Activated CD8-positive, alpha-beta memory T cell treated with anti-CD3 and anti-CD28 coated beads, Interleukin-2, amount 10 ng/mL, durations not matched to agents 7 days and 5 days (primary cell): ENCODE measurements around the gene KRTAP4-9. TPM values are rescaled to one million over a fixed set of nuclear protein-coding genes. Genes with fewer than 3 reads are reported as not detected.
"Not testable (repeated sequence)": the region's sequence is repeated elsewhere in the genome, so short reads cannot be mapped to it uniquely, and the experiment has no call there.

Experiments used
- ATAC-seq: fragments of 150-1000 bp; cut with Tn5 transposase; one replicate; pipeline ENCODE4 v1.10.0; 2021; ENCODE audit warnings: moderate library complexity
- CTCF ChIA-PET: fragments of 350-600 bp; sonication (Branson Sonifier 250); formaldehyde crosslinking; loops from one replicate; lab custom pipeline; 2021; ENCODE audit warnings: antibody characterized with exemption; lab: Charles Lee
- DNase-seq: peaks from one replicate; pipeline ENCODE4 v3.0.0-alpha.2; 2020
- H3K27ac Mint-ChIP-seq: one replicate; pipeline ENCODE4 v1.8.0; 2021; ENCODE audit warnings: mild to moderate bottlenecking, mixed read lengths
- H3K27me3 Mint-ChIP-seq: one replicate; pipeline ENCODE4 v1.8.0; 2021; ENCODE audit warnings: mixed read lengths
- H3K36me3 Mint-ChIP-seq: one replicate; pipeline ENCODE4 v1.8.0; 2021; ENCODE audit warnings: mild to moderate bottlenecking, mixed read lengths
- H3K4me1 Mint-ChIP-seq: one replicate; pipeline ENCODE4 v1.8.0; 2021; ENCODE audit warnings: mixed read lengths
- H3K4me3 Mint-ChIP-seq: one replicate; pipeline ENCODE4 v1.8.0; 2021; ENCODE audit warnings: mild to moderate bottlenecking, moderate library complexity, mixed read lengths
- H3K9me3 Mint-ChIP-seq: one replicate; pipeline ENCODE4 v1.8.0; 2022; ENCODE audit warnings: low read depth, mixed read lengths
- total RNA-seq, 2 experiments: library from RNA; stranded (reverse); gene quantifications; one replicate each; pipeline ENCODE4 v1.2.3, GENCODE V29; 2021

The KRTAP4-9 gene
- total RNA-seq, 2 experiments from 2014 or later = not detected

- no peak overlapping the region for H3K27ac Mint-ChIP-seq
- H3K4me1 Mint-ChIP-seq = peaks cover 5% of the 10 kb centered on the region
- peaks cover 23% of the 10 kb centered on the region for H3K27me3 Mint-ChIP-seq
- CTCF ChIA-PET = no interaction called here
- H3K36me3 Mint-ChIP-seq = no peaks in the 10 kb centered on the region
- ATAC-seq (no peak), DNase-seq (no peak)
- H3K4me3 Mint-ChIP-seq = no peak overlapping the region
- H3K9me3 Mint-ChIP-seq = no peaks in the 10 kb centered on the region
Measured at GRCh38 chr17:41103896-41104295, 1.3 kb upstream of the KRTAP4-9 start.

DNA sequence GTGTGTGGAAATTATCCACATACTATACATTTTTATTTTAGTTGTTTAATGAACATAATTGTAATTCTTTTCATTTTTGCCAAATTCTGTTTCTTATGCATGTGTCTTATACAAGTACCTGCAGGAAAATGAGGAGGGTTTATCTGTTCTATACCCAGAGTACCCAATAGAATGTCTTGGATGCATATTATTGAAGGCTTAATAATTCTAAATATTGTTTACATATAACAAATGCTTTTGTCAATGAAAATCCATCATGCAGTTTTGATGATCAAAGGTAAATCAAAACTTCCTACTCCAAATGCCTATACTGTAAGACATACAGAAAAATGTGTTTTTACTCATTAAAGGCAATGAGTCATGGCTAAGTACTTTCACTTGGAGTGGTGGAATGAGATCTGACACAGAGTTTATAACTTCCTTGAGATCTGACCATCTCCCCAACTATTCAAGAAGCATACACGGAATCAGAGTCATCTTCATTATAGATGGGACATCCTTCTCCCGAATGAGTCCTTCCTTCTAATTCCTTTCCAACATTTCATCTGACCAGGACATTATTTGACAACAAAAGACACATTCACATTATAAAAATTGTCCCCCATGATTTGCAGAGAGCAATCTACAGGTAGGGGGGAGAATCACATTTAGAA lies 677 bp upstream of the KRTAP4-9 start:
- not testable (repeated sequence) for ATAC-seq, H3K4me3 Mint-ChIP-seq, H3K36me3 Mint-ChIP-seq

DNA sequence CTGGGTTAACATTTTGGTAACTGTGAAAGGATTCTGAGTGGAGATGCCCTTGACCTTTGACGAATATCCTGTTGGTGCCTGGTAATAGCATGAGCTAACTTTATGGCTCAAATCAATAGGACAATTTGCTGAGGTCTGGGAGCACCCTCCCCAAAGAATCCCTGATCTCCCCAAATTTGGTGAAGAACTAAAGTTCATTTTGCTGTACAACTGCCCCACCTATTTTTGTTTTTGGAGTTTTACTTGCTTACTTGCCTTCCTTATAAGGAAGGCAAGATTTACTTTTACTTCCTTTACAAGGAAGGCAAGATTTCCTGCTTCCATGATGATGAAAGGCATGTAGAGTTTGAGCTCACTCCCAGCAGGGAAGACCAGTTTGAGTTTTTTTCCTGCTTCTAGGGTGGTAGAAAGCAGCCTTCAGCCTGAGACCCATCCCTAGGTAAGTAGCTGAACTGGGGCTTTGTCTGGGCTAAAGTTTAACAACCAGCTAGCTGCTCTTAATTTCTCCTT lies 2.8 kb downstream of the KRTAP4-9 start:
- Mint-ChIP-seq H3K27ac (no peak overlapping the region), H3K36me3 (peaks cover 2% of the 10 kb centered on the region), H3K27me3 (peaks cover 32% of the 10 kb centered on the region), H3K4me1 (peaks cover 6% of the 10 kb centered on the region), H3K4me3 (no peak overlapping the region), H3K9me3 (peaks cover 5% of the 10 kb centered on the region)
- ATAC-seq = no peak
- CTCF ChIA-PET = no interaction called here
- DNase-seq = no peak

More for the DNA sequence above, 677 bp upstream of the KRTAP4-9 start:
- H3K9me3 Mint-ChIP-seq, H3K4me1 Mint-ChIP-seq, CTCF ChIA-PET, DNase-seq, H3K27ac Mint-ChIP-seq: not testable (repeated sequence)
- H3K27me3 Mint-ChIP-seq = peaks cover 25% of the 10 kb centered on the region

- H3K4me1 Mint-ChIP-seq, ATAC-seq, H3K4me3 Mint-ChIP-seq, H3K27ac Mint-ChIP-seq, DNase-seq, H3K9me3 Mint-ChIP-seq, CTCF ChIA-PET, H3K36me3 Mint-ChIP-seq: not testable (repeated sequence)
- peaks cover 32% of the 10 kb centered on the region for H3K27me3 Mint-ChIP-seq
Measured at GRCh38 chr17:41108728-41109386, 3.7 kb downstream of the KRTAP4-9 start.

DNA sequence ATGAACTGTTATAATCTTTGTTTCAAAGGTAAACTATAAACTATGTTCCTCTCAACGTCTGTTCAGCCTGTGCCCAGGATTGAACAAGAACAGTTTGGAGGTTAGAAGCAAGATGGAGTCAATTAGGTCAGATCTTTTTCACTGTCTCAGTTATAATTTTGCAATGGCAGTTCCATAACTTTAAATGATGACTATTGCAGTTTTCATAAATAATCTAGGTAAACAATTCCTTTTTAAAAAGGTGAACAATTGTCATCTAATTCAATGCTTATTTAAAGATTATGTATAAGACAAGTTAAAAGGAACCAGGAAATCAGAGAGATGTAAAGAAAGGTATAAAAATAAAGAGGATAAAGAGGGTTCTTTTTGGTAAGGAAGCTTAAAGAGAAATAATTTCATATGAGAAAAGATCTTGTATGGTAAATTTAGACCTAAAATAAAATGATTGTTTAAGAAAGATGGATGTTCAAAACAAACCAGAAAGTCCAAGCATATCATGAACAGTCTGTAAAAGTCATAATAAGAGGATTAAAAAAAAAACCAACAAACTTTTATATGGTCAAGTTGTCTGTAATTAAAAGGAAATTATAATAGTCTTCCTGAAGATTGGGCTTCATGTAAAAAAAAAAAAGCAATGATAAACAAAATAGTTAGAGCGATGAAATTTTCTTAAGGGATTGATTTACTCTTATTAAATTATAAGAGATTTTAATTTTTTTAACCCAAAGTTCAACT lies 6.1 kb downstream of the KRTAP4-9 start:
- CTCF ChIA-PET = no interaction called here
- peaks cover 5% of the 10 kb centered on the region for H3K9me3 Mint-ChIP-seq
- peaks cover 6% of the 10 kb centered on the region for H3K4me1 Mint-ChIP-seq
- no peak for DNase-seq
- H3K36me3 Mint-ChIP-seq = peaks cover 2% of the 10 kb centered on the region
- no peak overlapping the region for H3K27ac Mint-ChIP-seq
- no peak for ATAC-seq
- peaks cover 27% of the 10 kb centered on the region for H3K27me3 Mint-ChIP-seq
- no peak overlapping the region for H3K4me3 Mint-ChIP-seq

DNA sequence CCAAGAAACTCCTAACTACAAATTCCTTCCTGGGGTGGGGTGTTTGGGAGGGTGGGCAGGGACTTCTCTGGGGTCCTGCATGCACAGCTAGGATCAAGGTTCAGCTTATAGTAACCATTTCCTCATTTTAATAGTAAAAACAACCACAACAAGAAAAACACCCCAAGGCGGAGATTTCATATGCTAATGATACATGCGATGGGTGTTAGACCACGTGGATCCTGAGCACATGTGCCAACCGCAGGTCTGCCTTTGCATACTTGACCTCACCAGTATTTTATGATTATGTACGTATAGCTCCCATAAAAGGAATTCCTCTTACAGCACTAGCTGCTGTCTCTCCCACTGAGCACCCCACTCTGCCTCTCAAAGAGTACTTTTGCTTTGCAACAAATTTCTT lies 11.1 kb downstream of the KRTAP4-9 start:
- Mint-ChIP-seq H3K36me3 (peaks cover under 1% of the 10 kb centered on the region), H3K4me1 (peaks cover 6% of the 10 kb centered on the region), H3K27ac (no peak overlapping the region), H3K9me3 (peaks cover under 1% of the 10 kb centered on the region), H3K4me3 (no peak overlapping the region), H3K27me3 (peaks cover 12% of the 10 kb centered on the region)
- DNase-seq = no peak
- ATAC-seq = no peak
- CTCF ChIA-PET = no interaction called here

DNA sequence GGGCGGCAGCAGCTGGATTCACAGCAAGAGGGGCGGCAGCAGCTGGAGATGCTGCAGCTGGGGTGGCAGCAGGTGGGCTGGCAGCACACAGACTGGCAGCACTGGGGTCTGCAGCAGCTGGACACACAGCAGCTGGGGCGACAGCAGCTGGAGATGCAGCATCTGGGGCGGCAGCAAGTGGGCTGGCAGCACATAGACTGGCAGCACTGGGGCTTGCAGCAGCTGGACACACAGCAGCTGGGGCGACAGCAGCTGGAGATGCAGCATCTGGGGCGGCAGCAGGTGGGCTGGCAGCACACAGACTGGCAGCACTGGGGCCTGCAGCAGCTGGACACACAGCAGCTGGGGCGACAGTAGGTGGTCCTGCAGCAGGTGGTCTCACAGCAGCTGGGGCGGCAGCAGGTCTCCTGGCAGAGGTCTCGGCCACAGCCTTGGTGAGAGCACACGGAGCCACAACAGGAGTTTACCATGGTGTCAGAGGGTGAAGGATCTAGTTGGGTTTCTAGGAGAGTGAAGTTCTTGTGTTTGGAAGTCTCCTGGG lies 12.7 kb downstream of the KRTAP4-9 start, which contains the start of gene KRTAP4-11:
TSS of gene KRTAP4-11 (minus strand) at position 528 of the 541 bp plus-strand sequence. CDS start at position 470, 58 bp downstream.
- H3K4me3 Mint-ChIP-seq, H3K9me3 Mint-ChIP-seq, H3K36me3 Mint-ChIP-seq, DNase-seq, H3K27ac Mint-ChIP-seq, CTCF ChIA-PET, ATAC-seq, H3K4me1 Mint-ChIP-seq: not testable (repeated sequence)
- peaks cover 16% of the 10 kb centered on the region for H3K27me3 Mint-ChIP-seq

DNA sequence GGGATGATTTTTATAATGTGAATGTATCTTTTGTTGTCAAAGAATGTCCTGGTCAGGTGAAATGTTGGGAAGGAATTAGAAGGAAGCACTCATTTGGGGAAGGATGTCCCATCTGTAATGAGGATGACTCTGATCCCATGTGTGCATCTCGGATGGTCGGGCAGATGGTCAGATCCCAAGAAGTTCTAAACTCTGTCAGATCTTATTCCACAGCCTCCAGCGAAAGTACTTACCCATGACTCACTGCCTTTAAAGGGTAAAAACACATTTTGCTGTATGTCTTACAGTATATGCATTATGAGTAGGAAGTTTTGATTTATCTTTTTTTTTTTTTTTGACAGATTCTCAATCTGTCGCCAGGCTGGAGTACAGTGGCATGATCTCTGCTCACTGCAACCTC lies 13.5 kb downstream of the KRTAP4-9 start:
- ATAC-seq (no peak), DNase-seq (no peak)
- Mint-ChIP-seq H3K4me3 (no peak overlapping the region), H3K36me3 (no peaks in the 10 kb centered on the region), H3K27me3 (peaks cover 21% of the 10 kb centered on the region), H3K27ac (no peak overlapping the region), H3K4me1 (peaks cover 7% of the 10 kb centered on the region), H3K9me3 (no peaks in the 10 kb centered on the region)
- CTCF ChIA-PET = no interaction called here

DNA sequence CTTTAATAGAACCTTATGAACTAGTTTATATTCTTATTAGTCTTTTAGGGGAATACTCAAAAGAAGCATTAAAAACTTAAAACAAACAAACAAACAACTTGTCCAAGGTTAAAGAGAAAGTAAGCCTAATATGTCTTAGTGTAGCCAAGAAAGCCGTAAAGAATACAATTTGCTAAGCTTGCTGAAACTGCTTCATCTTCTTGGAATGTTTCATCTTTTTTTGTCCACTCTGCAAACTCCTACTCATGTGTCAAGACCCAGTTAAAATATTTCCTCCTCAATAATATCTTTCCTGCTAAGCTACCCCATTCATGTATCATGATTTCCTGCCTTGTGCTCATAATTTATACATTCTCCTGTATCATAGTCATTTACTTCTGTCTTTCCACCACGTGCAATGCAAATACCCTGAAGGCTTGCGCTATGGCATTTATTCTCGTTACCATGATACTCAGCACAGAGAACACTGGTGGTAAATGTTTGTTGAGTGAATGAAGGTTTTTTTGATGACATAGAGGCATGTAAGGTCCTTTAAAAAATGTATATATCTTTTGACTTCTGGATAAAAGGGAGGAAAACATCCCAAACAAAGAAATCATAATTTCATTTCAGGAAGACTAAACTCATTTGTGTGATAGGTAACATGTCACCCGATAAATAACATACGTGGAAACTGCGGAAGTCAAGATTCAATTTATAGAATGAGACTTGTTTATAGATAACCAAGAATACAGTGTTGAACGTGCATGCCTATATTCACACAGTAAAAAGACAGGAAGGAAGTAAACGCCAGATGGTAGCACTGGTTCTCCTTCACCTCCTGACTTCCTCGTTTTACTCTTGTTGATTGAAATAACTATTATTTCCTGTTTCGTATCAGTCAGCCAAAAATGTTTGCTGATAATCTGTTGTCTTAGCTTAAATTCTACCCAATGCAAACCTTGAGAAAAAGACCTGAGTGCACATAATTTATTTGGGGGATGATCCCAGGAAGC lies 14.8 kb downstream of the KRTAP4-9 start:
- CTCF ChIA-PET, ATAC-seq, H3K36me3 Mint-ChIP-seq, H3K4me3 Mint-ChIP-seq, H3K9me3 Mint-ChIP-seq, H3K27ac Mint-ChIP-seq, H3K4me1 Mint-ChIP-seq, DNase-seq: not testable (repeated sequence)
- peaks cover 21% of the 10 kb centered on the region for H3K27me3 Mint-ChIP-seq

DNA sequence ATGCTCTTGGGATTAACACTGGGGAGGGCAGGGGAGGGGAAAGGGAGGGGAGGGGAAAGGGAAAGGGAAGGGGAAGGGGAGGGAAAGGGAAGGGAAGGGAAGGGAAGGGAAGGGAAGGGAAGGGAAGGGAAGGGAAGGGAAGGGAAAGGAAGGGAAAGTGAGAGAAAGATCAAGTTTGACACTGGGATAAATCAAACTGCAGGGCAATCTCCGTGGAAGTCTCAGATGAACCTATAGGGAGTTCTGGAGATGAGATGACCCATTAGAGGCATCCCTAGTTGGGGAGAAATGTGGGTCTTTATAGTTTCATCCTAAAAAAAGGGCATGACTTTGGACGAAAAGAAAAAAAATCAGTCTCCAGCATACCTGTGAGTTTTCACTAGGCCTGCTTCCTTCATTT lies 16.6 kb downstream of the KRTAP4-9 start:
- H3K27me3 Mint-ChIP-seq = peaks cover 18% of the 10 kb centered on the region
- no peaks in the 10 kb centered on the region for H3K36me3 Mint-ChIP-seq
- no peak for DNase-seq
- CTCF ChIA-PET = no interaction called here
- H3K4me3 Mint-ChIP-seq = no peak overlapping the region
- H3K4me1 Mint-ChIP-seq = peaks cover 11% of the 10 kb centered on the region
- H3K27ac Mint-ChIP-seq = no peak overlapping the region
- peaks cover 2% of the 10 kb centered on the region for H3K9me3 Mint-ChIP-seq
- no peak for ATAC-seq

DNA sequence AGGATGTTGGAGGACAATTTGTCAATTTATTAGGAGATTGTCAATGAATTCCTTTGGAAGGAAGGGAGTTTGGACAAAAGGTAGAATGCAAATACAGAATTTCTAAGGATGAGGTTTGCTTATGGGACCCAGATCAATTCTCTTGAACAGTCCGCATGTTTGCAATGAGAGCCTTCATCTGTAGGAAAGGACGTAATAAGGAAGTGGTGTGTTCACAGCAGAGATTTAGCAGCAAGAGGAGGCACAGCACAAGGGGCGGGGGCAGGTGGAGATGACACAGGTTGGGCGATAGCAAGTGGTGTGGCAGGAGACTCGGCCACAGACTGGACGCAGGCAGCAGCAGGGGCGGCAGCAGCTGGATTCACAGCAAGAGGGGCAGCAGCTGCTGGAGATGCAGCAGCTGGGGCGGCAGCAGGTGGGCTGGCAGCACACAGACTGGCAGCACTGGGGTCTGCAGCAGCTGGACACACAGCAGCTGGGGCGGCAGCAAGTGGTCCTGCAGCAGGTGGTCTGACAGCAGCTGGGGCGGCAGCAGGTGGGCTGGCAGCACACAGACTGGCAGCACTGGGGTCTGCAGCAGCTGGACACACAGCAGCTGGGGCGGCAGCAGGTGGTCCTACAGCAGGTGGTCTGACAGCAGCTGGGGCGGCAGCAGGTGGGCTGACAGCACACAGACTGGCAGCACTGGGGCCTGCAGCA lies 18.3 kb downstream of the KRTAP4-9 start:
- peaks cover 11% of the 10 kb centered on the region for H3K4me1 Mint-ChIP-seq
- H3K27me3 Mint-ChIP-seq = peaks cover 15% of the 10 kb centered on the region
- CTCF ChIA-PET, H3K9me3 Mint-ChIP-seq, H3K4me3 Mint-ChIP-seq, DNase-seq, ATAC-seq, H3K27ac Mint-ChIP-seq, H3K36me3 Mint-ChIP-seq: not testable (repeated sequence)

GRCh38 chr17:41123991-41124371 lies 18.8 kb downstream of the KRTAP4-9 start, which contains the start of gene KRTAP4-12:
Gene KRTAP4-12 (minus strand): TSS chr17:41124182. CDS start chr17:41124122, 60 bp downstream.
- H3K9me3 Mint-ChIP-seq, ATAC-seq, H3K4me3 Mint-ChIP-seq, DNase-seq, CTCF ChIA-PET, H3K36me3 Mint-ChIP-seq, H3K27ac Mint-ChIP-seq: not testable (repeated sequence)
- H3K4me1 Mint-ChIP-seq = peaks cover 11% of the 10 kb centered on the region
- H3K27me3 Mint-ChIP-seq = peaks cover 15% of the 10 kb centered on the region
